ENCODE measurements around the gene NUP210L.
"Not testable (repeated sequence)": the region's sequence is repeated elsewhere in the genome, so short reads cannot be mapped to it uniquely, and the experiment has no call there.

- not testable (repeated sequence) for TF ChIP-seq CTCF (IDR thresholded peaks at IDR 0.05; ENCODE audit: low read depth, low read length); POLR2A (IDR thresholded peaks at IDR 0.05; ENCODE audit: extremely low read depth, insufficient read length); MYC (IDR thresholded peaks at IDR 0.05; ENCODE audit: low read depth, low read length); MAX (IDR thresholded peaks at IDR 0.05; ENCODE audit: low read depth, low read length)
These were observed 142.3 kb downstream of the NUP210L start for GRCh38 chr1:154012543-154012942.

Data from NB4 (cell line).